Measurements from ENCODE around the gene SLC1A4.

The SLC1A4 gene

DNA sequence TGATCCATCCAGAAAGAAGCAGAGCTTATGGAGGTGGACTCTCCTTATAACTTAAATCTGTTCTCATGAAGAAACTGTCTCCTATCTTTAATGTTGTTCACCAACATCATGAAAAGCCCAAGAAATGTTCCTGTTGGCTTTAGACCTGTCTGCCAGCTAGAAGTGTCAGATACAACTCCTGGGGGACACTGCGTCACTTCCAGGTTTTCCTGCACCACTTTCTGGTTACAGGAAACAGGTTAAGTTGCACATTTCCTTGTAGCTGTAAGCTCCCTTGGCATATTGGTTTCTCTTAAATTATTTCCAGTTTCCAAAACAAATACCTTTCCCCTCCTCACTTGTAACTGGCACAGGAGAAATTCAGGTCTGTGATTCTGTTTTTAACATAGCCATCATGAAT is 69.9 kb downstream of the SLC1A4 start:
- no peak overlapping the region for H3K27ac ChIP-seq
- CTCF ChIA-PET = interaction anchor here (0.6 to 0.7 kb wide), 4 partner anchors 30 to 1583 kb away, joined by 3 to 4 read pairs (median 3); no protein-coding TSS in a partner anchor
- TF ChIP-seq, protein P1, sequence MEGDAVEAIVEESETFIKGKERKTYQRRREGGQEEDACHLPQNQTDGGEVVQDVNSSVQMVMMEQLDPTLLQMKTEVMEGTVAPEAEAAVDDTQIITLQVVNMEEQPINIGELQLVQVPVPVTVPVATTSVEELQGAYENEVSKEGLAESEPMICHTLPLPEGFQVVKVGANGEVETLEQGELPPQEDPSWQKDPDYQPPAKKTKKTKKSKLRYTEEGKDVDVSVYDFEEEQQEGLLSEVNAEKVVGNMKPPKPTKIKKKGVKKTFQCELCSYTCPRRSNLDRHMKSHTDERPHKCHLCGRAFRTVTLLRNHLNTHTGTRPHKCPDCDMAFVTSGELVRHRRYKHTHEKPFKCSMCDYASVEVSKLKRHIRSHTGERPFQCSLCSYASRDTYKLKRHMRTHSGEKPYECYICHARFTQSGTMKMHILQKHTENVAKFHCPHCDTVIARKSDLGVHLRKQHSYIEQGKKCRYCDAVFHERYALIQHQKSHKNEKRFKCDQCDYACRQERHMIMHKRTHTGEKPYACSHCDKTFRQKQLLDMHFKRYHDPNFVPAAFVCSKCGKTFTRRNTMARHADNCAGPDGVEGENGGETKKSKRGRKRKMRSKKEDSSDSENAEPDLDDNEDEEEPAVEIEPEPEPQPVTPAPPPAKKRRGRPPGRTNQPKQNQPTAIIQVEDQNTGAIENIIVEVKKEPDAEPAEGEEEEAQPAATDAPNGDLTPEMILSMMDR (conservative IDR thresholded peaks at IDR 0.05; ENCODE audit: low read depth) = no peak
- DNase-seq (ENCODE audit: low spot score) = no peak
- POLR2A ChIA-PET (ENCODE audit: low non-redundant PET) = interaction anchor here (0.5 kb wide), 1 partner anchor 643 kb away, joined by 4 read pairs; no protein-coding TSS in a partner anchor

DNA sequence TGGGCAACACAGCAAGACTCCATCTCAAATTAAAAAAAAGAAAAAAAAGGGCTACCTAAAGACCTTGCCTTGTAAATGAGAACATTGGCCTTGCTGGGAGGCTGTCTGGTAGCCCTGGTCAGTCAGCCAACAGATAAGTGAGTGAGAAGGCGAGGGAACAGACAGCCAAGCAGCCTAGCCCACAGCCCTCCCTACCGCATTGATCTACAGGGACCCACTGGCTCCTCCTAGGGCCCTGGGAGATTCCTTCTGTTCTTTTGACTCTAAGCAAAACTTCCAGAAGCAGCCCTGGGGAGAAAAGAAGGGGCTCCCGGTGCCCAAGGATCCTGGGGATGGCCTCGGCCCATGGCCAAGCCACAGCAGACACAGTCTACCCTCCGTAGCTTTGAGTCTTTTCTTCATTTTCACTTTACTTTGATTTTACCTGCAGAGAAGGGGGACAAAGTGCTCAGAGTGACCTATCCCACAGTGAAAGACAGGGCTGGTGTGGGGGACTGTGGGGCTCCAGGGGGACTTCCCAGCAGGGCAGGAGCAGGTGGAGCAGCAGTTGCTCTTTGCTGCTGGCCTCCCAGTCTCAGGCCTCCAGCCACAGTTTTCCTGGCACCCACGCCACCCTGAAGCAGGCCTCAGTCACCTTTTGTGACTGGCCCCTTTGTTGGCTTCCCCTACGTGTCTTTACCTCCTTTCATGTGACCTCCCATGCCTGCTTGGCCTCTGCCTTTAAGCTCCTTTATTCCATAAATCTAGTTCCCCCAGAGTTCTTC is 72.1 kb downstream of the SLC1A4 start:
- DNase-seq (ENCODE audit: low spot score) = no peak
- peak overlapping the region; percentile 48 for H3K27ac ChIP-seq
- ChIA-PET POLR2A (ENCODE audit: low non-redundant PET) (no interaction called here), CTCF (no interaction called here)
- TF ChIP-seq, protein P1 (conservative IDR thresholded peaks at IDR 0.05; ENCODE audit: low read depth) = no peak

DNA sequence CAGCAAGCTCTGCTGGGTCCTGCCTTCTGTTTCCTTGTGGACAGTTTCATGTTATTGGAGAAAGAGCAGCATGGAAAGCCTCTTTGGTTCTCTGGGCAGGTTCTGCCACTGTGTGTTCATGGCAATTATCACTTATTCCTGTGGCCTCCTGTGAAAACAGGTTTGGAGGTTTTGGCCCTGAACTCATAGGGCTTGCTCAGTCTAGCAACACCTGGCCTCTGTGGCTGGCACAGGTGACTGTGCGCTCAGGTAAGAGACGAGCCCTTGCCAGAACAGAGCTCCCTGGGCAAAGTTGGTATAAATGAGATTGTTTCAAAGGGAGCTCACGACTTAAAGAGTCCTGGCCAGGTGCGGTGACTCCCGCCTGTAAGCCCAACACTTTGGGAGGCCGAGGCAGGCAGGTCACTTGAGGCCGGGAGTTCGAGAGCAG is 72.7 kb downstream of the SLC1A4 start:
- TF ChIP-seq, protein P1 (conservative IDR thresholded peaks at IDR 0.05; ENCODE audit: low read depth) = no peak
- ChIA-PET POLR2A (ENCODE audit: low non-redundant PET) (interaction anchor here (0.6 kb wide), 1 partner anchor 68 kb away, joined by 6 read pairs; the partner anchor contains the start of gene RAB1A), CTCF (interaction anchor here (0.6 kb wide), 1 partner anchor 262 kb away, joined by 3 read pairs; no protein-coding TSS in a partner anchor)
- no peak for DNase-seq (ENCODE audit: low spot score)
- H3K27ac ChIP-seq = peak overlapping the region; percentile 48

GRCh38 chr2:65062843-65063825 is 73.9 kb downstream of the SLC1A4 start:
- POLR2A ChIA-PET (ENCODE audit: low non-redundant PET) = no interaction called here
- TF ChIP-seq, protein P1 (conservative IDR thresholded peaks at IDR 0.05; ENCODE audit: low read depth) = no peak
- DNase-seq (ENCODE audit: low spot score) = no peak
- peak overlapping the region; percentile 48 for H3K27ac ChIP-seq
- CTCF ChIA-PET = interaction anchor here (0.6 kb wide), 1 partner anchor 124 kb away, joined by 5 read pairs; no protein-coding TSS in a partner anchor

GRCh38 chr2:65064728-65065552 is 75.7 kb downstream of the SLC1A4 start:
- ChIA-PET CTCF (interaction anchor here (0.6 to 1.7 kb wide), 21 partner anchors 10 to 615 kb away, joined by 3 to 9 read pairs (median 3); partner anchors contain the start of gene RAB1A), POLR2A (ENCODE audit: low non-redundant PET) (no interaction called here)
- DNase-seq (ENCODE audit: low spot score) = peak; percentile 50

More at GRCh38 chr2:65064728-65065552, 75.7 kb downstream of the SLC1A4 start:
- peak overlapping the region; percentile 93 for H3K27ac ChIP-seq
- TF ChIP-seq, protein P1 (conservative IDR thresholded peaks at IDR 0.05; ENCODE audit: low read depth) = peak; percentile 83

Data from RWPE1 (cell line).